Stimulated activated CD8-positive, alpha-beta memory T cell treated with anti-CD3 and anti-CD28 coated beads, Interleukin-7, amount 100 ng/mL, for 1 hour (primary cell): ENCODE measurements around the gene TIMMDC1.
"Not testable (repeated sequence)": the region's sequence is repeated elsewhere in the genome, so short reads cannot be mapped to it uniquely, and the experiment has no call there.

Experiments used
- DNase-seq, 2 donors: peaks; one replicate each; pipeline ENCODE4 v3.0.0-alpha.2; 2020; ENCODE audit warnings: low read depth in 2 of 2

Gene TIMMDC1

DNA sequence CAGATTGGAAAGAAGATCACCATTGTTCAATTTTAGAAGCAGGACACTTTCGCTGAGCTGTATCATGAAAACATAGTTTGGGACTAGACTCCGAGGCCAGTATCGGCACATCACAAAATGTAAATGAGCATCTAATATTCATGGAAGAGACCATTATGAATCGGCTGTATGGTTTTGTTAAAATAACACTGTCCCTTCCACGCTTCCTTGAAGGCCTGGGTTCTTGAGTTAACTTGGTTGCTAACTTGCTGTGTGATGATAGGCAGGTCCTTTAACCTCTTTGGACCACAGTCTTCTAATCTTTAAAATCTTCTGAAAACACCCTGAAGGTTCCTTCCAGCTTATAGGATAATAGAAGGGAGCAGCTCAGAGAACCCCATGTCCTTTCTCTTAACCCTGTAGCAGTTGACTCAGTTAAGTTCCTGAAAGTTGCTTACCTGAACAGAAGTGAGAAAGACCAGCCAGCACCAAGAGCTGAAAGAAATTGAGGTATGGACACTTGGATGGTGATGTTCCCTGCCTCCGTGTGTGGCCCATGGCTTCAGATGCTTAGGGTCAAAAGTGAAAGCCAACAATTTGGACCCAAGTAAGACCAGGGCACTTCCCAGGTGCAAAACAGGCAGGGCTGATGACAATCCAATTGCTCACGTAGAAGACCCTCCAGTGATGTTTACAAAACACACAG is 59.0 kb downstream of the TIMMDC1 start:
- DNase-seq: no peak

GRCh38 chr3:119557877-119558269 is 59.5 kb downstream of the TIMMDC1 start:
- DNase-seq: no peak

DNA sequence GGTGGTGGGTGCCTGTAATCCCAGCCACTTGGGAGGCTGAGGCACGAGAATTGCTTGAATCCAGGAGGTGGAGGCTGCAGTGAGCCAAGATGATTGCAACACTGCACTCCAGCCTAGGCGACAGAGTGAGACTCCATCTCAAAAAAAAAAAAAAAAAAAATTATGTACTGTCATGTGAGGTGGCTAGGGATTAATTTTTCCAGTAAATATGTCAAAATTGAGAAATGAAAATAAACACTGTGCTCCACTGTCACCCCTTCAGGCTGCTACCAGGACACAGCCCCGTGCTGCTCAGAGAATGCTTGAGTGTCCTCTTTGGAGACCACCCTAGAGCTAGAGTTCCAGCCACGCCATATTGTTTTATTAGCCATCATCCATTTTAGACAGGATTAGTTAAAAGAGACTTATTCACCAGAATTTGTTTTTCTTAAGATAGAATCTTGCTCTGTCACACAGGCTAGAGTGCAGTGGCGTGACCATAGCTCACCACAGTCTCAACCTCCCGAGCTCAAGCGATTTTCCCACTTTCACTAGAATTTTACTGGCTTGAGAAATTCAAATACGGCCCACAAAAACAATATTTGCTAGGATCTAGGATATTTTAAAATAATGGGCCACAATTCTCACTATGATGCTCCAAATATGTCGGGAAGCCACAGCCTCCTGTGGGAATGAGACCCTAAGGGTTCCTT is 60.4 kb downstream of the TIMMDC1 start:
- no peak for DNase-seq

- peak in 1 of 2 donors; percentile 27 for DNase-seq
These were observed 61.2 kb downstream of the TIMMDC1 start, which contains the start of gene CD80 for GRCh38 chr3:119559441-119559963. TSS of gene CD80 (minus strand) at chr3:119559614. CDS start at chr3:119557728, 1,886 bp downstream.

- no peak for DNase-seq
These were observed 61.8 kb downstream of the TIMMDC1 start for GRCh38 chr3:119560160-119560559.

DNA sequence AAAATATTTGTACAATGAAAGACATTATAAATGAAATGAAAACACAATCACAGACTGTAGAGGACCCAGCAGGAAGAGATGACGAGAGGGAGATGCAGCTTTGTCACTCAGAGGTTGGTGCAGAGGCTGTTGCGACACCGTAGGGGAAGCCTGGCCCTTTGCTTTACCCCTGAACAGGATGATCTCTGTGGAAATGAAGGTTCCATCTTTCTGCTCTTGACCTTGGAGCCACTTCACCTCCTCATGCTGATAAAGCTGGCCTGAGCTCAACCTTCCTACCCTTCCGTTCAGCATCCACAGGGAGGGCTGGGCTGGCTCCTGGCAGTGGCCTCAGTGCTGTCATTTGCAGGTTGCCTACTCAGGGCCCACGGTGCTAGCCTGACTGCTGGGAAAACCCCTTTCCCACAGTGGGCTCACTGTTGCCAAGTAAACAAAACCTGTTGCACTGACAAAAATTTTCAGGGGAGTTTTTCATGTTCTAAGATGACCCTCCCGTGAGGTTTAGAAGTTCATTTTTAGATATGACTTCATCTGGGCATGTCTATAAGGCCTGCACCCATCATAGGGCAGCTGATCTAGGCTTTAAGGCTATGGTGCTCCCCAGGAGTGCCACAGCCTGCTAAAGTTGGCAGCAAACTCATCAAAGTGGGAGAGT is 64.1 kb downstream of the TIMMDC1 start:
- no peak for DNase-seq

- DNase-seq: not testable (repeated sequence)
These were observed 65.0 kb downstream of the TIMMDC1 start for GRCh38 chr3:119563334-119563733.

DNA sequence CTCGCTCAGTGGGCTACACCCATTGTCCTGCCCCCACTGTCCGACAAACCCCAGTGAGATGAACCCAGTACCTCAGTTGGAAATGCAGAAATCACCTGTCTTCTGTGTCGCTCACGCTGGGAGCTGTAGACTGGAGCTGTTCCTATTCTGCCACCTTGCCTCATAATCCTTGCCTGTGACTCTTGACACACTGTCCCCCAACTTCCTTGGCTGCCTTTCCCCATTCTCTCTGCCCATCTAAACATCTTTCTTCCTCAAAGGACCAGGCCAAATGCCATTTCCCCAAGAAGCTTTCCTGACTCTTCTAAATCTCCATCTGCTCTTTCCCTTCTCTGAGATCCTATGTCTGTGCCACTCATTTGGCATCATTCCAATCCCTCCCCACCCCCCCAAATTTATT is 70.8 kb downstream of the TIMMDC1 start:
- DNase-seq: no peak

DNA sequence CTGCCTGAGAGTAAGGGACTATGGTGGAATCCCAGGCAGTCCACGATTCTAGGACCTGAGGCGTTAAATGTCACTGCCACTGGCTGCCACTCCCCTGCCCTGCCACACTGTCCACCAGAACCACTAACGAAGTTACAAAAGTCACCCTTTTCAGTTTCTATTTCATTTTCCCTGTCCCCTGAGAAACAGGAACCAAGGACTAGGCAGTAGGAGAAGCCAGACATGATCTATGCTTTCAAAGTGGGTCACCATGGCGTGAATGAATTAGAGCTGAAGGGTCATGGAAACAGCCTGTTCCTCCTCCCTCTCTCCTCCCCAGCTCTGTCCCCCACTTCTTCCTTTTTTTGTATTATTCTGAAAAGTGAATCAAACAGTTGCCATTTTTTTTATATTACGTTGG is 71.9 kb downstream of the TIMMDC1 start:
- DNase-seq: no peak

DNA sequence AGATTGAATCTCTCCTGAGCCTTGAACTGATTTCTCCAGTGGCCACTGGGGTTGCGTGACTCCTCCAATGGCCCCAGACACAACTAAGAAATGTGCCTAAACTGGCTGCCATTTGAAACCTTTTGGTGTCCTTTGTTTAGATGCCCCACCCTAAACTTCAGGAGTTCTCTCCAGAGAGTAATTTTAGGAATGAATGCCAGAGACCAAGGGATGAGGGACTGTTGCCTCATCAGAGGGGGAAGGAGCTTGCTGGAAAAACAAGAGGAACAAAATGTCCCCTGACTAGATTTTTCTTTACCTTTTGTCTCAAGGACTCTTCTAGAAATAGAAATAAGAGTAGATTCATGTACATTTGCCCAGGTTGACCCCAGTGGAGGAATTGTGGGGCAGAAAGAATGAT is 72.9 kb downstream of the TIMMDC1 start:
- DNase-seq: no peak

DNA sequence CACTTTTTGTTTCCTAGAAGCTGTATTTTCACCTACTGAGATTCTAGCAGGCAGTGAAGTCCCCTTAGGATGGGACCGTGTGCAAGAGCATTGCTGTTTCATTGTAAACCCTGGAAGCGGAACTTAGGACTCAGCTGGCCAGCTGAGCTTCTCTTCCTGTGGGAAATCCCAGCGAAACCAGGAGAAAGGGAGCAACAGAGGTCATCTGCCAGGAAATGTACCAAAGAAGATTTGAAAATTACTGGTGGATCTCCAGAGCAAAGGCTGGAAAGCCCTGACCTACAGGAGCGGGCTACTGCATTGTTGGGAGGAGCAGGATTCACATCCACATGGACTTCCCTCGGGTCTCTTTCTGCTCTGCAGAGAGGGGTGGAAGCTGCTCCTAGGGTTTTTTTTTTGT is 73.3 kb downstream of the TIMMDC1 start:
- DNase-seq: no peak
